MCF 10A (cell line): Measurements from ENCODE around the gene NPIPB8. TPM values are rescaled to one million over a fixed set of nuclear protein-coding genes. Genes with fewer than 3 reads are reported as not detected.
"Not testable (repeated sequence)": the region's sequence is repeated elsewhere in the genome, so short reads cannot be mapped to it uniquely, and the experiment has no call there.

ENCODE experiments used
- BruUV-seq: library from RNA; stranded (reverse); fragments of 400-500 nt; replicated peaks from 2 replicates; lab custom pipeline; 2021; lab: Mats Ljungman, UMichigan
- CTCF ChIA-PET: fragments of 300-600 bp; sonication (Branson Sonifier 250); formaldehyde crosslinking; extraction: SDS; loops from one replicate; lab custom pipeline; 2021; ENCODE audit warnings: antibody characterized with exemption, inconsistent platforms; lab: Yijun Ruan, JAX
- POLR2A ChIA-PET: fragments of 300-600, 350-650 bp; sonication (Branson Sonifier 250); formaldehyde crosslinking; extraction: SDS; loops from one replicate; lab custom pipeline; 2020; ENCODE audit warnings: antibody characterized with exemption, inconsistent platforms; lab: Yijun Ruan, JAX
- DNase-seq: peaks from one replicate; pipeline ENCODE4 v3.0.0-alpha.2; 2018; ENCODE audit not compliant: unreplicated experiment
- H3K27ac Mint-ChIP-seq: one replicate; pipeline ENCODE4 v1.8.0; 2022; ENCODE audit warnings: mild to moderate bottlenecking, low read depth, mixed read lengths; ENCODE audit not compliant: unreplicated experiment
- H3K27me3 Mint-ChIP-seq: one replicate; pipeline ENCODE4 v1.8.0; 2022; ENCODE audit warnings: mixed read lengths; ENCODE audit not compliant: insufficient read depth, unreplicated experiment
- H3K36me3 Mint-ChIP-seq: one replicate; pipeline ENCODE4 v1.8.0; 2022; ENCODE audit warnings: mild to moderate bottlenecking, moderate library complexity, mixed read lengths; ENCODE audit not compliant: insufficient read depth, unreplicated experiment
- H3K4me1 Mint-ChIP-seq: one replicate; pipeline ENCODE4 v1.8.0; 2022; ENCODE audit warnings: mixed read lengths; ENCODE audit not compliant: insufficient read depth, unreplicated experiment
- H3K4me3 Mint-ChIP-seq: one replicate; pipeline ENCODE4 v1.8.0; 2022; ENCODE audit warnings: mild to moderate bottlenecking, moderate library complexity, mixed read lengths; ENCODE audit not compliant: unreplicated experiment
- H3K9me3 Mint-ChIP-seq: one replicate; pipeline ENCODE4 v1.8.0; 2022; ENCODE audit warnings: mixed read lengths; ENCODE audit not compliant: unreplicated experiment
- intact Hi-C: fragments of 100-400 bp; cut with micrococcal nuclease; formaldehyde crosslinking; loops from 2 replicates; pipeline ENCODE4 v1.14.1; 2022
- total RNA-seq: library from RNA; stranded (reverse); gene quantifications from 2 replicates; pipeline ENCODE4 v1.2.3, GENCODE V29; 2022

Gene NPIPB8
- total RNA-seq, 1 experiment from 2014 or later = not detected

DNA sequence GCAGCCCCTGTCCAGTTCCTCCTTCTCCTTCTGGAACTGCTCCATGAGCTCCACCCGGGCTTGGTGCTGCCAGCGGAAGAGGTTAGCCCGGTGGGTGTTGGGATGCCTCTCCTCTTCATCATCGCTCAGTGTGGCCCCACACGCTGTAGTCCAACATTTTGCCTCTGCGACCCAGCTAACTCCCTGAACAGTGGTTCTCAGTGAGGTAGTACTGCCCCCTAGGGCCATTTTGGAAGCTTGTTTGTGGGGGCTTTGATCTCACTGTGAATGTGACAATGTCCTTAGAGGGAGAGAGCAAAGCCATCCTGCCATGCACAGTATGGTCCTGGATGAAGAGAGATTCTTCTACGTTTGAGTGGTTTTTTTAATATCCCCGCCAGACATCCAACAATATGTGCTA is 63.5 kb downstream of the NPIPB8 start:
- H3K36me3 Mint-ChIP-seq, intact Hi-C loops, DNase-seq, CTCF ChIA-PET, POLR2A ChIA-PET, H3K27me3 Mint-ChIP-seq, H3K4me1 Mint-ChIP-seq, BruUV-seq, H3K9me3 Mint-ChIP-seq, H3K27ac Mint-ChIP-seq, H3K4me3 Mint-ChIP-seq: not testable (repeated sequence)

DNA sequence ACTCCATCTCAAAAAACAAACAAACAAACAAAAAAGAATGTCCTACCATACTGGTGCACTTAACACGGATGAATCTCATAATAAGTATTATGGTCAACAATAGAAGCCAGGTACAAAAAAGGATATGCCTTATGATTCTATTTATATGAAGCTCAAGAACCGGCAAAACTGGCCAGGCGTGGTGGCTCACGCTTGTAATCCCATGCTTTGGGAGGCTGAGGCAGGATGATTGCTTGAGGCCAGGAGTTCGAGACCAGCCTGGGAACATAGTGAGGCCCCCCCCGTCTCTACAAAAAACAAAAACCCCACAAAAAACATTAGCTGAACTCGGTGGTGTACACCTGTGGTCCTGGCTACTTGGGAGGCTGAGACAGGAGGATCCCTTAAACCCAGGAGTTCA is 66.4 kb downstream of the NPIPB8 start:
- DNase-seq, H3K27me3 Mint-ChIP-seq, H3K4me1 Mint-ChIP-seq, BruUV-seq, H3K36me3 Mint-ChIP-seq, H3K4me3 Mint-ChIP-seq, intact Hi-C loops, H3K9me3 Mint-ChIP-seq, POLR2A ChIA-PET, H3K27ac Mint-ChIP-seq, CTCF ChIA-PET: not testable (repeated sequence)

Other genes starting within 250 kb of the NPIPB8 start
- gene EIF3CL, start 234.2 kb upstream of the NPIPB8 start, total RNA-seq = 33.3 and 165 TPM in 2 replicates
- not detected in 2 replicates for gene NPIPB7, start 165.7 kb upstream of the NPIPB8 start, total RNA-seq
- 18.1 and 19.7 TPM in 2 replicates for gene CLN3, start 146.0 kb upstream of the NPIPB8 start, total RNA-seq
- gene APOBR, start 143.4 kb upstream of the NPIPB8 start, total RNA-seq = 0.09 and 0.10 TPM in 2 replicates
- gene IL27, start 131.2 kb upstream of the NPIPB8 start, total RNA-seq = not detected in 2 replicates
- 291 and 345 TPM in 2 replicates for gene NUPR1, start 99.1 kb upstream of the NPIPB8 start, total RNA-seq
- gene SGF29, start 84.1 kb upstream of the NPIPB8 start, total RNA-seq = 13.9 and 23.5 TPM in 2 replicates
- gene SULT1A2, start 41.0 kb upstream of the NPIPB8 start, total RNA-seq = 0.44 and 0.76 TPM in 2 replicates
- 4.2 and 5.3 TPM in 2 replicates for gene SULT1A1, start 28.0 kb upstream of the NPIPB8 start, total RNA-seq
- 968 and 1,390 TPM in 2 replicates for gene EIF3C, start 73.4 kb downstream of the NPIPB8 start, total RNA-seq
- 2.1 TPM in 2 replicates for gene NPIPB9, start 113.7 kb downstream of the NPIPB8 start, total RNA-seq
- 245 and 251 TPM in 2 replicates for gene ATXN2L, start 184.9 kb downstream of the NPIPB8 start, total RNA-seq
- 184 and 198 TPM in 2 replicates for gene TUFM, start 208.3 kb downstream of the NPIPB8 start, total RNA-seq
- 27.3 and 31.5 TPM in 2 replicates for gene SH2B1, start 225.8 kb downstream of the NPIPB8 start, total RNA-seq
- 0.23 and 1.7 TPM in 2 replicates for gene ATP2A1, start 240.4 kb downstream of the NPIPB8 start, total RNA-seq